Vagina (tissue), 2 donors: Measurements from ENCODE around the gene REM1.

ENCODE experiments used
- POLR2A ChIP-seq, 2 donors: fragments of 450-650 bp; IDR thresholded peaks; one replicate each; pipeline ENCODE4 v1.6.1; 2017; ENCODE audit warnings: antibody characterized with exemption in 2 of 2, mild to moderate bottlenecking in 2 of 2, moderate library complexity in 2 of 2
- TF ChIP-seq, protein P1 (sequence below), 3 experiments: fragments of 450-650 bp in 2 of 3; fragments of 200-600 bp in 1 of 3; sonication (generic) in 1 of 3; IDR thresholded peaks; one replicate each; pipeline ENCODE4 v1.5.1; 2017 to 2019; ENCODE audit warnings: antibody characterized with exemption in 3 of 3, mild to moderate bottlenecking in 2 of 3, moderate library complexity in 2 of 3

DNA sequence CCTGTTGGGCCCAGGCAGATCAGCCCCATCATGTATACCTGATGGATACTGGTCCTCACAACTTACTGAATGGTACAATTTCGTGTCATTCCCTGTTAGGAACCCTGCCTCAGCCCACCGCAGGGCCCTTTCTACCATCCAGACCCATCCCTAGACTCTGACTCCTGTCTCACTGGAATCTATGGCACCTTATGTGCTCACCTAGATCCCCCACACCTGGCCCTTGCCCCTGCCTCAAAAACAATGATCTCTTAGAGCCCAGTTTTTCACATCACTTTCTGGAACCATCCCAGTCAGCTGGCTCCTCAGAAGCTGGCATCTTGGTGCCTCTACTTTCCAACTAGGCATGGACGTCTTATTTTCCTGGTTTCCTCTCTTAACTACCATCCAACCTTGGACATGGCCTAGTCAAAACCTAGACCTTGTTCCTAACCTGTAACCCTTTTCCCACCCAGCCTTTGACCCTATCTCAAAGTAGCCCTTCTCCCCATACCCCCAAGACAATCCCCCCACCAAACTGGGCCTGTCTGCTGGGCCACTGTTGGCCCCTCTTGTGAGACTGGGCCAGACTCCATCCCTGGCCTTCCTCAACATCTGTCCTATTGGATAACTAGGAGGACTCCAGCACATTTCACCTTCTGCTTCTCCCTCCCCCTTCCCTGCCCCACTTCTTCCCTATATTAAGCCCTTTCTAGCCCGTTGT is 40.1 kb downstream of the REM1 start:
- no peak for TF ChIP-seq POLR2A (IDR thresholded peaks at IDR 0.05)
- TF ChIP-seq, protein P1, sequence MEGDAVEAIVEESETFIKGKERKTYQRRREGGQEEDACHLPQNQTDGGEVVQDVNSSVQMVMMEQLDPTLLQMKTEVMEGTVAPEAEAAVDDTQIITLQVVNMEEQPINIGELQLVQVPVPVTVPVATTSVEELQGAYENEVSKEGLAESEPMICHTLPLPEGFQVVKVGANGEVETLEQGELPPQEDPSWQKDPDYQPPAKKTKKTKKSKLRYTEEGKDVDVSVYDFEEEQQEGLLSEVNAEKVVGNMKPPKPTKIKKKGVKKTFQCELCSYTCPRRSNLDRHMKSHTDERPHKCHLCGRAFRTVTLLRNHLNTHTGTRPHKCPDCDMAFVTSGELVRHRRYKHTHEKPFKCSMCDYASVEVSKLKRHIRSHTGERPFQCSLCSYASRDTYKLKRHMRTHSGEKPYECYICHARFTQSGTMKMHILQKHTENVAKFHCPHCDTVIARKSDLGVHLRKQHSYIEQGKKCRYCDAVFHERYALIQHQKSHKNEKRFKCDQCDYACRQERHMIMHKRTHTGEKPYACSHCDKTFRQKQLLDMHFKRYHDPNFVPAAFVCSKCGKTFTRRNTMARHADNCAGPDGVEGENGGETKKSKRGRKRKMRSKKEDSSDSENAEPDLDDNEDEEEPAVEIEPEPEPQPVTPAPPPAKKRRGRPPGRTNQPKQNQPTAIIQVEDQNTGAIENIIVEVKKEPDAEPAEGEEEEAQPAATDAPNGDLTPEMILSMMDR (IDR thresholded peaks at IDR 0.05) = no peak
